GM12892 (cell line): Measurements from ENCODE around the gene APOL4.
"Not testable (repeated sequence)": the region's sequence is repeated elsewhere in the genome, so short reads cannot be mapped to it uniquely, and the experiment has no call there.

ENCODE experiments used
- DNase-seq: peaks from one replicate; pipeline ENCODE4 v3.0.0; 2011; ENCODE audit not compliant: insufficient read length
- FAIRE-seq: peaks from 2 replicates; lab custom pipeline; 2011; peaks lifted over from hg19 to GRCh38; lab: Jason Lieb, UNC
- POLR2A ChIP-seq: IDR thresholded peaks from 2 replicates; pipeline ENCODE4 v1.6.1; 2011; ENCODE audit warnings: low read depth, low read length, control low read depth
- POLR2AphosphoS5 ChIP-seq: IDR thresholded peaks from 2 replicates; pipeline ENCODE4 v1.6.1; 2011; ENCODE audit warnings: low read depth, low read length, control low read depth
- TAF1 ChIP-seq: IDR thresholded peaks from 2 replicates; pipeline ENCODE4 v1.6.1; 2011; ENCODE audit warnings: low read depth, mild to moderate bottlenecking, control low read depth, low read length, borderline replicate concordance

APOL4 gene

DNA sequence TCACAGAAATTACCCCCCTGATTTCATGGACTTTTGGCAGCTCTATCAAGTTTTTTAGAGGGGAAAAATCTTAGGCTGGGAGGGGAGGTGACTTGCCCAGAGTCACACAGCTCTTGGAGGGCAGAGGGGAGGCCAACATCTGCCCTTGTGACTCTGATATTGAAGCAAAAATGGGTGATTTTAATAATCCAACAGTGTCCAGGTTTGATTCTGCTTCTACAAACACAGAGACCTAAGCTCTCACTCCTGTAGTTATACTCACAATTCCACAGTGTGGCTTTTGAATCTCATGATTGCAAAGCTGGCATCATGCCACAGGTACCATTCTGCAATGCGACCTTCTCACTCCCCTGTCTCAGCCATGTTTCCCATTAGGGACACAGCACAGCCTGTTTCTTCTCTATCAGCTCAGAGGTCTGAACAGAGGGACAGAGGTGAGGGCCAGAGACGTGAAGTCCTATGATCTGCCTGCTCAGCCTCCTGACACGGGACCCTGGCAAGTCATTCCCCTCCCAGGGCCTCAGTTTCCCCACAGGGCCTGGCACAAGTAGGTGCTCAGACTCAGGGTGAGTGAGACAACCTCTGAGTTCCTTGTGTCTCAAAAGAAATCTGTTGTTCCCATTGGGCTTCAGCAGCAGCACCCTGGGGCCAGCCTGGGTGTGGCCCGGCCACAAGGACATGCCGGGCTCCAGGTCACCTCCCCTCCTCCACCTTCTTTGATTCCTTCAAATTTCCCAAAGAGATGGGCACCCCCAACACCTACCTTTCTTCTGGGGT is 37.0 kb upstream of the APOL4 start:
- FAIRE-seq (peak; percentile 79), DNase-seq (no peak)
- TF ChIP-seq TAF1 (no peak), POLR2A (no peak), POLR2AphosphoS5 (no peak)

DNA sequence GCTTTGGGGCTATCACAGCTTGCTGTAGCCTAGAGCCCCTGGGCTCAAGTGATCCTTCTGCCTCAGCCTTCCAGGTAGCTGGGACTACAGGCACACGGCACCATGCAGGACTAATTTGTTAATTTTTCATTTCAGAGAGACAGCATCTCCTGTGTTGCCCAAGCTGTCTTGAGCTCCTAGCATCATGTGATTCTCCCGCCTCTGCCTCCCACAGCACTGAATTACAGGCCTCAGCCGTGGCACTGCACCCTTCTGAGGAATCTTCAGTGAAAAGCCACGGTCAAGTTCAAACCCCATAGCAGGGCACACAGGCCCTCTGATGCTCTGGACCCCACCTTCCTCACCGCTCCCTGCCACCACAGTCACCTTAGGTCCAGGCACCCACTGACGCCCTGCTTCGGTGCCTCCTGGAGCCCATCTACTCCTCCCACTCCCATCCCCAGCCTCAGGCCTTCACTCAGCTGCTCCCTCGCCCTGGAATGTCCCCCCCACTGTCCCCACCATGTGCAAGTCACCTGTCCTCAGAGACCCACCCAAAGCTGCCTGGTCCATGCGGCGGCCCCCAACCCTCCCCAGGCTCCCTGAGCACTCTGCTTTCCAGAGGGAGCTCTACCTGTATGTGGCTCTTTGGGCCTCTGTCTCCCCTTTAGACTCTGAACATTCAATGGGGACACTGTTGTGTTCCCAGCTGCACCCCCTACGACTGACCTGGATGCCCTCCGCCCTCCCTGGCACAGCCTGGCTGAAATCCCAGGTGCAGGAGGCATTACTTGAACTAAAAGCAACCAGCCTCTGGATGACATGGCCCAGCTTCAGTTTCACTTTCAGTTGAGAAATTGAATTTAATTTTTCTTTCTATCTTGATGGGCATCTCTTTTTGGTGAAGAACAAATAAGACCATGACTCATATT is 36.1 kb upstream of the APOL4 start:
- peak; percentile 41 for DNase-seq
- FAIRE-seq, result peak; percentile 46
- TF ChIP-seq TAF1 (no peak), POLR2AphosphoS5 (no peak), POLR2A (no peak)

DNA sequence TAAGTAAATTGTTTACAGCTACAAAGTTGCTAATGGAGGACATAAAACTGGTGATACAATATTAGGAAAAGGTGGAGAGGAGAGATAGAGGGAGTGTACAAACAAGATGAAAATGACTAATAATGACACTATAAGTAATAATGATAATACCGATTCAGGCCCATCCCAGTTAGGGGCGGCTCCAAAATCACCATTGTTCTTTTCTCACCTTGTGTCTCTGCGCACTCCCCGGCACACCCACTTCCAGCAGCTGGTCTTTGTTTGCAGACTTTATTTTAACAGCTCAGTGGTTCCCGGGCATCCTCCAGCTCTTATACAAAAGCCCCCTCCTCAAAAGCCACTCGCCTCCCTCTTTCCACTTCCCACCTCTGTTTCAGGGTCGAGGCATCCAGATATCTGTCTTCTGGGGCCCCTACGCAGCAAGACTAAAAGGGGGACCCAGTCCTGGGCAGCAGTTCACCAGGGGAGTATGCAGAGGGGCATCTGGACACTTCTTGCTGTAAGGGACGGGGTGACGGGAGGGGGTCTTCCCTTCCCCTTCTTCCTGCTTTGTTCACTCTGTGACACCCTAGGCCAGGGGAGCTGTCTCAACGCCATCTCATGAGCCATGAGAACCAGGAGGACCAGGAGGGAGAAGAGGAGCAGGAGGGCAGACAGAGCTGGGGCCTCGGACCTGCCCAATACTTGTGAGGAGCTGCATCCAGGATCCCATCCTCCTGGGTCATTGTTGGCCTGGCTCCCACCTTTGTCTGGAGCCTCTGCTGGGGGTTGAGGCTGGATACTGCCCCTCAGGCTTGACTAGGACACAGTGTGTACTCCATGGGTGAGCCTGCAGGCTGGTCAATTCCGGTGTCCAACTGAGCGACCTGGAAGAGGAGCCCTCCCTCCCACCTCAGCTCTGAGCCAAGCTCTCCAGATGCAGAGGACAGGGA is 35.0 kb upstream of the APOL4 start:
- FAIRE-seq (no peak), DNase-seq (no peak)
- no peak for TF ChIP-seq POLR2A
- TF ChIP-seq POLR2AphosphoS5, result no peak
- no peak for TF ChIP-seq TAF1

DNA sequence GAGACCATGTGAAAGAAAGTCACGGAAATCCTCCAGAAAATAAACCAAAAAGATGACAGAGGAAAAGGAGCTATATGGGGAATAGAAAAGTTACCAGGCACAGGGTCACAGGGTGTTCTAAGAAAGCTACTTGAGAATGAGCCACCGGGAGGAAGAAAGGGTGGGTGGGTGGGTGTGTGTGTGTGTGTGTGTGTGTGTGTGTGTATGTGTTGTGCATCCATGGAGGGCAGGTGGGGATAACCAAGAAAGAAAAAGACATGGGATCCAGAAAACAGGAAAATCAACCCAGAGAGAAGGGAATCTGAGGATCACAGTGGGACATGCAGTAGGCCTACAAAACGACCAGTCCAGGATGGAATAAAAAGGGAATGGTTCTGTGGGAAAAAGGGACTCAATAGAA is 34.0 kb upstream of the APOL4 start:
- DNase-seq (no peak), FAIRE-seq (no peak)
- TF ChIP-seq POLR2A, result no peak
- TF ChIP-seq POLR2AphosphoS5, result no peak
- no peak for TF ChIP-seq TAF1

DNA sequence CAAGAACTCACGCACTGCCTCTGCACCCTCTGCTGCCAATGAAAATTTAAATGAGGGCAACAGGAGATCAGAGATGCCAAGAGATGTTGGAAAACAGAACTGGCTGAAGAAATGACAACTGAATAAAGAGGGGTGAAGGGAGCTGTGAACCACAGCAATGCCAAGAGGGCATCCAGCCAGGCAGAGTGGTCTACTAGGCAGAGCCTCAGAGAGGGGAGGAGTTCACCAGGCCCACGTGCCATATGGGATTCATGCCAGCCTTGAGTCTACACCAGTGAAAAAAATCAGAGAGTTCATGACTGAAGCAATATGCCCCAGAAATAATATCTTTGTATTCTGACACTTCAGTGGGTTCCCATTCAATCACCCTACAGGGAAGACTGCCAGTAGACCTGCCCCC is 33.3 kb upstream of the APOL4 start:
- TF ChIP-seq POLR2A (no peak), POLR2AphosphoS5 (no peak), TAF1 (no peak)
- FAIRE-seq (peak; percentile 24), DNase-seq (no peak)

DNA sequence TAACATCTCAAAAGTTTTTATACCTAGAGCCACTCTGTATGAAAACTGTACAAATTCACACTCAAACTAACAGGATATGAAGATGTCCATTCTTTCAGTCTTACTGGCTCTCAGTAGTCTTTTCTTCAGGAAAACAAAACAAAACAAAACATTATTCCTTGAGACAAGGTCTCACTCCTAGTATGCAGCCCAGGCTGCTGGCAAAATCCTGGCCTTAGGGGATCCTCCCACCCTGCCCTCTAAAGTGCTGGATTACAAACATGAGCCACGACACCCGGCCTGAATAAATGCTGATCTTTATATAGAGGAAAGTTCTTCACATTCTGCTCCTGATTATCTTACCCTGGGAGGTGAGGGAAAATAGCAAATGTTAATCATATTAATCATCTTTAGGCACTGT is 32.6 kb upstream of the APOL4 start:
- TF ChIP-seq POLR2AphosphoS5 (no peak), POLR2A (no peak), TAF1 (no peak)
- DNase-seq (no peak), FAIRE-seq (peak; percentile 81)

DNA sequence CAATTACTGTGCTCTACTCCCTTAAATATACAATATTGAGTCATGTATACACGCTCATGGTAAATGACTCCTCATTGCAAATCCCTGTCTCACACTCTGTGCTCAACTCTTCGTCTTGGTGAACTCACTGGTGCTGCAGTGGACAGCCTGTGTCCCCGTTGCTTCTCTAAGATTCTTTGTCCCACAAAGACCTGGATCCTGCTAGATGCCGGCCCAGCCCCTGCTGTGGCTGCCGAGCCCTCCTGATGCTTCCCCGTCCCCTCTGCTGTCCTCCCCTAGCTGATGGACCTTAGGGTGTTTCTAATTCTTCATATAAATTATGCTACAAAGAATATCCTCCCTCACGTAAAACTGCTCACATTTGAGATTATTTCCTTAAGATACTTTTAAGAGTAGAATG is 32.2 kb upstream of the APOL4 start:
- FAIRE-seq, result no peak
- TF ChIP-seq POLR2AphosphoS5, result no peak
- TF ChIP-seq POLR2A, result no peak
- no peak for TF ChIP-seq TAF1
- DNase-seq, result no peak

DNA sequence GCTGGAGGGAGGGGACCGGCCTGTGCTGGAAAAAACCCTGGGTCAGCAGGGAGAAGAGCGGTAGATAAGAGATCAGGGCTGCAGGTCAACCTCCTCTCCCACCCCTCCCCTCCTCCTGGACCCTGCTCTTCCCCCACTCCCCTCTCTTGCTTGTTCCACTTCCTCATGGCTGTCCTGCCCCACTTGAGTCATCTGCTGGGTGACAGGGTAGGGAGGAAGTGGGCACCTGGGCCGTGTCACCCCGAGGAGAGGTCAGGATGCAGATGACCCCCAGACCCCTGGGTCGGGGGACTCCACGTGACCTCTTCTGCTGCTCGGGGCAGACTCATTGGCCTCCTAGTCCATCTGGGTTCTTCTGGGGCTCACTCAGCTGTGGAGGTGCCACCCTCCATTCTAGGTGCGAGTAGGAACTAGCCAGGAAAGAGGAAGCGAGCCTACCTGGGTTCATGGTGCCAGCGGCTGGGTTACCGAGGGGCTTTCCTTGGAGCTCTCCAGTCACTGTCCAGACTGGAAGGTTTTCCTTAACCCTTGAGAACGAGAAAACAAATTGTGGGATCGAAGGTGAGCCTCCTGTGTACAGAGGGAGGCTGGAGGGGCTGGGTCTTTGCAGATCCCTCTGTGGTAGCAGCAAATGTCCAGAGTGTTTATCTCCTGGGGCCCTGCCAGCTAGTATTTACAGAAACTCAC is 31.2 kb upstream of the APOL4 start:
- DNase-seq (no peak), FAIRE-seq (no peak)
- TF ChIP-seq TAF1 (no peak), POLR2A (no peak), POLR2AphosphoS5 (no peak)

DNA sequence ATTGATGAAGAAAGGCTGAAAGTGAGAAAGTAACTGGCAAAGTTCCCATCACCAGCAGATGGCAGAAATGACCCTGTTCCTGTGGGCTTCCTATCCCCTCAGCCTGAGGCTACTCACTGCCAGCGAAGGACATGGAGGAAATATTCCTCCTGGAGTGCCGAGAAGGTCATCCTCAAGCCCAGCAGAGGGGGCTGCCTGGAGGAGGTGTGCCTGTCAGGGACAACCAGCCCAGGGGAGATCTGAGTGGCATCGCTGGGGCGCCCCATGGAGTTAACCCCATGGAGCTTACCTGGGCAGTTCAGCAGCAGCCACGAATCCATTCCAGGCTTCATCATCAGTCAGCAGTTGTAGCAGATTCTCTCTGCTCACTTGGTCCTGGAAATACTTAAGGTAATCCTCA is 29.4 kb upstream of the APOL4 start:
- not testable (repeated sequence) for DNase-seq, FAIRE-seq

DNA sequence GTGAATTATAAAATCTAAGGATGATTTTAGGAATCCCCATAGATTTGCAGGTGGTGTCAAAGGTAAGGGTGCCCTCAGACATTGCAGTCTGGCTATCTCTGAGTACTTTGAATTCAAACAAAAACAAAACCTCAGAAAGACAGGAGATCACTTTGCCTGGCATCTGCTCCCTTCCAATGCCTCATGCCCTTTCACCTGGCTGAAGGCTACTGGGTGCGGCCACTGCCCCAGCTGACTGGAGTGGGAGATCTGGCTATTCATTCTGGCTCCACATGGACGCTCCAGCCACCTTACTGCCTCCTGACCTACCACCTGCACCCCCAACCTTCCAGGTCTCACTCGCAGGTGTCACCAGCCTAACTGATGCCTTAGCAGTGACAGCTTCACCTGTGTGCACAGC is 28.0 kb upstream of the APOL4 start:
- FAIRE-seq, DNase-seq: not testable (repeated sequence)

DNA sequence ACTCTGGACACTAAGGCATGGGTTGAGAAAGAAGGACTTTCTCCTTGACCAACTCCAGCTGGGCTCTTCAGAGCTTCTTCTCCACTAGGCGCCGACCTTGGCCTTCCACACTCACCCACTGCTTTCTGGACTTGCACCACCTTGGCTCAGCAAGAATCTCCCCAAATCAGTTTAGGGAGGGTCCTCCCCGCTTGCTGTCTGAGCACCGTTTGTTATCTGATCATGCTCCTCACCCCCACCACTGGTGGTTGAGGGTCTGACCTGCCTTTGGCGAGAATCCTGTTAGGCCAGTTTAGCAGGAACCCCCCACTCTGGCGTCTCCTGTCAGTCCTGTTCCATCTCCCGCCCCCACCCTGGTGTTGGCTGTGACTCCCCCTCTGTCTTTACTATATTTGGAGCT is 27.3 kb upstream of the APOL4 start:
- TF ChIP-seq POLR2A (no peak), TAF1 (no peak), POLR2AphosphoS5 (no peak)
- FAIRE-seq (no peak), DNase-seq (no peak)

DNA sequence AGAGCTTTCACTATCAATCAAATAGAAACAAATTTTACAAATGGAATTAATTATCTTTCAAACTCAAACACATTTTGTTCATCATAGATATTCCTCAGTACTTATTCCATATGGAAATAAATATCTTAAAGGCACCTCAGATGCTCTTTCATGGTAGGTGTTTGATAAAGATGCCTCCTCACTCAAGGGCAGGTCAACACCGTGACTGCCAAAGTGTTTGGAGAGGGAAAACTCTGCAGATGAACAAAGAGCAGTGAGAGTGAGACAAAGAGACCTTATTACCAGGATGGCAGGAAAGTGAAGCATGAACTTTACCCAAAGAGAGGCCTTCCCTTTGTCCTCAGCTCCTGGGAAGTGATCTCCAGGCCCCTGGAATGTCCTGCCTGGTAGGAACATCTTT is 26.8 kb upstream of the APOL4 start:
- peak; percentile 5 for FAIRE-seq
- DNase-seq, result not testable (repeated sequence)
